ENCODE results near the gene PLEKHA4.
A peak's percentile ranks its signal among the peaks of the same experiment; 100 is the strongest.

The PLEKHA4 gene

DNA sequence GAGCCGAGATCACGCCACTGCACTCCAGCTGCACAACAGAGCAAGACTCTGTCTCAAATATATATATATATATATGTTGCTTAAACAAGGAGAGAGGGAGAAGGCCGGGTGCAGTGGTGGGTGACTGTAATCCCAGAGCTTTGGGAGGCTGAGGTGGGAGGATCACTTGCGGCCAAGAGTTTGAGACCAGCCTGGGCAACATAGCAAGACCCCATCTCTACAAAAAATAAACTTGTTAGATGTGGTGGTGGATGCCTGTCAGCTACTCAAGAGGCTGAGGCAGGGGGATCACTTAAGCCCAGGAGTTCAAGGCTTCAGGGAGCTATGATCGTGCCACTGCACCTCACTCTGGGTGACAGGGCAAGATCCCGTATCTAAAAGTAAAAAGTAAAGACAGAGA, 26.8 kb downstream of the PLEKHA4 start:
- in situ Hi-C loops (cut with HindIII; ENCODE audit: low pct_ligation_motif_present, low pct_unique_long_range_greater_than_20kb, low sequenced_read_pairs) = no loop called here
- DNase-seq = no peak

DNA sequence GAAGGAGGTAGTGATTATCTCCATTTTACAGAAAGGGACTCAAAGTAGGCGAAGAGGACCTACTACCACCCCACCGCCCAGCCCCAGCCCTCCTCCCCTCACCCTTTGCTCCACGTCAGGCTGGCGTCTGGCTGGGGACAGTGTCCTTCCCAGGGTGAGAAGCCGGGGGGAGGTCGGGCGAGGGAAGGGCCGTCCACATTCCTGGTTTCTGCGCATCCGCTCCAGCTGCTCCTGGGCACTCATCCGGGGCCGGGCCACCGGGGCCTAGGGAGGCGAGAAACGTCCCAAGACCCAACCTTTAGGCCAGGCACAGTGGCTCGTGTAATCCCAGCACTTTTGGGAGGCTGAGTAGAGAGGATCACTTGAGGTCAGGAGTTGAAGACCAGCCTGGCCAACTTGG, 27.4 kb downstream of the PLEKHA4 start:
- in situ Hi-C loops (cut with HindIII; ENCODE audit: low pct_ligation_motif_present, low pct_unique_long_range_greater_than_20kb, low sequenced_read_pairs) = no loop called here
- DNase-seq = no peak

DNA sequence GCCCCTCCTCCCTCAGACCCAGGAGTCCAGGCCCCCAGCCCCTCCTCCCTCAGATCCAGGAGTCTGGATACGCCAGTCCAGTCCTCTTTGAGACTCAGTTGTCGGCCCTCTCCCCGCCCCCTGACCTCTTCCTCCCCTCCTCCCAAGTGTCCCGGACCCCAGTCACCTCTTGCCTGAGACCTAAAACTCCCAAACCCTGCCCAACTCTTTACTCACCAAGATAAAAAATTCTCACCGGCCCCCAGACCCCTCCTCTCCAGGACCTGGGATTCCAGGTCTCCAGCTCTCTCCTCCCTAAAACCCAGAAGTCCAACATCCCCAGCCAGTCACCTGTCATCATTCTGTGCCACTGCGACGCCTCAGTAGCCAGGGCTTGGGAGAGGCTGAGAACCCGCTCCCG, 30.7 kb downstream of the PLEKHA4 start:
- no peak for DNase-seq
- in situ Hi-C loops (cut with HindIII; ENCODE audit: low pct_ligation_motif_present, low pct_unique_long_range_greater_than_20kb, low sequenced_read_pairs) = no loop called here

DNA sequence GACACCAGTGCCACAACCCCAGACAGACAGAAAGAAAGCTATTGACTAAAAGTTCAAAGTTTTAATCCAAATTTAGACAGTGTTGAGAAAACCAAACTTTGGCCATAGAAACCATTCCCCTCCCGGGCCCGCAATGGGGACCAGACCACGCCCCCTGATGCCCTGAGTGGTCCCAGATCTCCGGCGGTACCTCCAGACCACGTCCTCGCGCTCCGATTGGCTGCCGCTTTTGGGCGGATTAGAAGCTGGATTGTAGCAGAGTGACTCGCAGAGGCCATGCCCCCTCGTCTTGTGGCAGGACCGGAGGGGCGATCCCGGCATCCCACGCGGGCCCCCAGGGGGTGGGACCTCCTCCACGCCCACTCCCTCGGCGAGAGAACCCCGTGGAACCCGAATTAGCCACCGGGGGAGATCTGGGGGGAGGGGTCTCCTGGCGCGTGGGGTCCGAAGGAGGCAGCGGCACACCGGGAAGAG, 31.3 kb downstream of the PLEKHA4 start:
- in situ Hi-C loops (cut with HindIII; ENCODE audit: low pct_ligation_motif_present, low pct_unique_long_range_greater_than_20kb, low sequenced_read_pairs) = no loop called here
- peak; percentile 85 for DNase-seq

DNA sequence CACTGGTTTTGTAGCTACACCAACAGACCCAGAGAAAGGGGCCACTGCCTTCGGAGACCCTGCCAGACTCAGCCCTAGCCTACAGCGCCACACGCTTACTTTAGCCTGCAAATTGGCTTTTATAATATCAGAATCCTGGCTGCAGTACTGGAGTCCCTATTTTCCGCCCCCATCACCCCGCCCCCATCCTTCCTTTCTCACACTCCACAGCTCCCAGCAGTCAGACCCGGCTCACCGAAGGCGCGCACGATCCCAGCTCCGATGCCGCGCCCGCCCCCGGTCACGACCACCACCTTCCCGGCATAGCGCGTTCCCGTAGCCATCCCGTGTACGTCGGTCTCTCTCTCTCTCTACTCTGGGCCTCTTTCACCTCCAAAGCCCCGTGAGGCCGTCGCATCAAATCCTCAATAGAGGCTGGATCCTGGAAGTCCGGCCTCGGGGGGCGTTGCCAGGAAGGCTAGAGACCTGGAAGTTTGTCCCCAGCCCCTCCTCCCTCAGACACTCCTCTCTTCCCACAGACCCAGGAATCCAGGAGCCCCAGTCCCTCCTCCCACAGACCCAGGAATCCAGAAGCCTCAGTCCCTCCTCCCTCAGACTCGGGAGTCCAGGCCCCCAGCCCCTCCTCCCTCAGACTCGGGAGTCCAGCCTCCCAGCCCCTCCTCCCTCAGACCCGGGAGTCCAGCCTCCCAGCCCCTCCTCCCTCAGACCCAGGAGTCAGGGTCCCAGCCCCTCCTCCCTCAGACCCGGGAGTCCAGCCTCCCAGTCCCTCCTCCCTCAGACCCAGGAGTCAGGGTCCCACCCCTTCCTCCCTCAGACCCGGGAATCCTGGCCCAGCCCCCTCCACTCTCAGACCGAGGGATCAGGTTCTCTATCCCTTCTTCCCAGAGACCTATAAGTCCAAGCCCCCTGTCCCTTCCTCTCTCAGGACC, 32.1 kb downstream of the PLEKHA4 start, which contains the start of gene HSD17B14:
Gene HSD17B14 (minus strand): TSS at position 403 of the 929 bp plus-strand sequence. CDS start 80 bp downstream, at position 323.
- in situ Hi-C loops (cut with HindIII; ENCODE audit: low pct_ligation_motif_present, low pct_unique_long_range_greater_than_20kb, low sequenced_read_pairs) = no loop called here
- DNase-seq = peak; percentile 44

DNA sequence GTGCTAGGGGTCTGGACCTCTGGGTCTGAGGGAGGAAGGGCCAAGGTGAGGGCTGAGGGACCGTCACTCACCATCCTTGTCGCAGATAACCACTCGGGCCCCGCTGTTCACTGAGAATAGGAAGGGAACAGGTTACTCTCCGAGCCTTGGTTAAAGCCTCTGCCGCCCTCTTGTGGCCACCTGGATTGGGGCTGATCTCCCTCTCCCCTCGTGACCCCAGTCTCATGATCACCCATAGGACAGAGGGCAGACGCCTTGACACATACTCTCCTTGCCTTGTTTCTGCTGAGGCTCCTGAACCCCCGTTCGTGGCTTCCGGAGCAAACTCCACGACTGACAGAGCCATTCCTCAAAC, 32.7 kb downstream of the PLEKHA4 start:
- DNase-seq = peak; percentile 81
- in situ Hi-C loops (cut with HindIII; ENCODE audit: low pct_ligation_motif_present, low pct_unique_long_range_greater_than_20kb, low sequenced_read_pairs) = no loop called here

DNA sequence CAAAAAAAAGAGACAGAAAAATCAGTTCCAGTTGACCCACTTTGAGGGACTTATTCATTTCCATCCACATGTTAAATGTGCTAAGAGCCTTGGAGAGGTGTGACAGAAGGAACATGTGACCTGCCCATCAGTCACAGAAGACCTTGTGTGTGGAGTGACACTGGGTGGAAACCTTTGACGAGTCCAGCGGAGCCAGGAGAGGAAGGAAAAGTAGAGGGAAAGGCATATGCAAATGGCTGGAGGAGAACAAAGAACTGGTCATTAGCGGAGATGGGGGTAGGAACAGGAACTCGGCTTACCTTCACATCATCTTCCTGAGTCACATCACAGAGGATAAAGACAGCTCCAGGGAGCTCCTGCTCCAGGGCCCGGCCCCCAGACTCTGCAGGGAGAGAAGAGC, 34.4 kb downstream of the PLEKHA4 start:
- in situ Hi-C loops (cut with HindIII; ENCODE audit: low pct_ligation_motif_present, low pct_unique_long_range_greater_than_20kb, low sequenced_read_pairs) = no loop called here

DNA sequence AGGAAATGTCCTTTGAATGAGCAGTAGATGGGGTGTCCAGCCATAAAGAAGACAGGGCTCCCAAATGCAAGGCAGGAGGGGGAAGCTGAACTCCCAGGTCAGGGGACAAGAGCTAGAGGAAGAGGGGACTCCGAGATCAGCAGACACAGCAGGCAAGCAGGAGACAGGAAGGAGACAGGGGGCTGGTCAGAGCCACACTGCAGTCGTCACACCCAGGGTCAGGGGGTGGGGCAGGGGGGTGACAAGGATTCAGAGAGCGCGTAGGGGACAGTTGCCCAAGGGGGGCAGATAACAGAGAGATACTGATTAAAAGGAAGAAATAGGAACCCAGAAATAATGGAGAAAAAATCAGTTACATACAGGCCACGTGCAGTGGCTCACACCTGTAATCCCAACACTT, 35.4 kb downstream of the PLEKHA4 start:
- DNase-seq = no peak
- in situ Hi-C loops (cut with HindIII; ENCODE audit: low pct_ligation_motif_present, low pct_unique_long_range_greater_than_20kb, low sequenced_read_pairs) = no loop called here

More for the DNA sequence above, 34.4 kb downstream of the PLEKHA4 start:
- no peak for DNase-seq

DNA sequence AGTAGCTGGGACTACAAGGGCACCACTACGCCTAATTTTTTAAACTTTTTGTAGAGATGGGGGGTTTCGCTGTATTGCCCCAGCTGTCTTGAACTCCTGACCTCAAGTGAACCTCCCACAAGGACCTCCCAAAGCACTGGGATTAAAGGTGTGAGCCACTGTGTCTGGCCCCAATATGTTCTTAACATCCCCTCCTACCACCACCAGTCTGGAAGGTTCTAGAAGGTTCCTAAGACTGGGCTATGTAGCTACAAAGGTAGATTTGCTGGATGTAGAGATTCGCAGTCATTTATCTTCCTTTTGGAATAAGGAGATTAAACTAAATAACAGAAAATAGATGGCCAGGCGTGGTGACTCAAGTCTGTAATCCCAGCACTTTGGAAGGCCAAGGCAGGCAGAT, 37.5 kb downstream of the PLEKHA4 start:
- DNase-seq = no peak
- in situ Hi-C loops (cut with HindIII; ENCODE audit: low pct_ligation_motif_present, low pct_unique_long_range_greater_than_20kb, low sequenced_read_pairs) = no loop called here

DNA sequence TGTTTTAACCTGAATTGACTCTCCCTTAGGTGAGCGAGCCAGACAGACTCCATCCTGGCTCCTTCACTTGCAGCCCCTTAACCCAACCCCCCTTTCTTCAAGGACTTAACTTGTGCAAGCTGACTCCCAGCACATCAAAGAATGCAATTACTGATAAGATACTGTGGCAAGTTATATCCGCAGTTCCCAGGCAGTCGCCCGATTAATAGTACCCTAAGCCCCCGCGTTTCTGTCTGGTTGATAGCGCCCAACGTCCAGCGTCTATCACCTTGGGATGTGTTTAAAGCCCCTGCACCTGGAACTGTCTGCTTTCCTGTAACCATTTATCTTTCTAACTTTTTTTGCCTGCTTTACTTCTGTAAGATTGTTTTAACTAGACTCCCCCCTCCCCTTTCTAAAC, 38.3 kb downstream of the PLEKHA4 start:
- no peak for DNase-seq
- in situ Hi-C loops (cut with HindIII; ENCODE audit: low pct_ligation_motif_present, low pct_unique_long_range_greater_than_20kb, low sequenced_read_pairs) = no loop called here

DNA sequence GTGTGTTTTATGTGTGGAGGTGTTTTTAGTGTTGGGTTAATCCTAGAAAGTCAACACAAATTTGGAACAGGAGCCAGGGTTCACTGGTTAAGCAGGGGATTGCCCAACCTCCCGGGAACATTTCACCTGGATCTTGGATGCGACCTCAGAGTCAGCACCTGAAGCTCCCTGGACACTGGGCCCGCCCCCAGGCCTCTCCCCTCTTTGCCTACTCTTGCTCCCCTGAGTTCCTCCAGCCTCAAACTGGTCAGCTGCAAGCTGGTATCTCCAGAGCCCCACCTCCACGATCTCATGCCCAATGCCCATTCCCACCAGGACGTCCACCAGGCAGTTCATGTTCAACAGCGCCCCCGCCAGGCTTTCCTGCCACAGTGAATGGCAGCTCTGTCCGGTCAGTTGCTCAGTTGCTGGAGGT, 41.8 kb downstream of the PLEKHA4 start:
- DNase-seq = no peak
- in situ Hi-C loops (cut with HindIII; ENCODE audit: low pct_ligation_motif_present, low pct_unique_long_range_greater_than_20kb, low sequenced_read_pairs) = no loop called here

DNA sequence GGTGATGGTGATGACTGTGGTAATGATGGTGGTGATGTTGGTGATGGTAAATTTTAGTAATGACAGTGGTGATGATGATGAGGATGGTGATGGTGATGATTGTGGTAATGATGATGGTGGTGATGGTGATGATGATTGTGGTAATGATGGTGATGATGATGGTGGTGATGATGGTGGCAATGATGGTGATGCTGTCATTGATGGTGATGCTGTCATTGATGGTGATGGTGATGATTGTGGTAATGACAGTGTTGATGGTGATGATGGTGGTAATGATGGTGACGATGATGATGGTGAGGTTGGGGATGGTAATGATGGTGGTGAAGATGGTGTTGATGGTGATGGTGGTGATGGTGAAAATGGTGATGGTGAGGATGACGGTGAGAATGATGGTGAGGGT, 45.9 kb downstream of the PLEKHA4 start:
- in situ Hi-C loops (cut with HindIII; ENCODE audit: low pct_ligation_motif_present, low pct_unique_long_range_greater_than_20kb, low sequenced_read_pairs) = no loop called here
- no peak for DNase-seq

DNA sequence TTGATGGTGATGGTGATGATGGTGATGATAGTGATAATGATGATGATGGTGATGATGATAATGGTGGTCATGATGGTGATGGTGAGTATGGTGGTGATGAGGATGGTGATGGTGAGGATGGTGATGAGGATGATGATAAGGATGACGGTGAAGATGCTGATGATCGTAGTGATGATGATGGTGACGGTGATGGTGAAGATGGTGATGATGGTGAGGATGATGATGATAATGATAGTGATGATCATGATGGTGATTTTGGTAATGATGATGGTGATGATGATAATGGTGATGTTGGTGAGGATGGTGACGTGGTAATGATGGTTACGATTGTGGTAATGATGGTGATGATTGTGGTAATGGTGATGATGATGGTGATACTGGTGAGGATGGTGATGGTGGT, 46.8 kb downstream of the PLEKHA4 start:
- no peak for DNase-seq
- in situ Hi-C loops (cut with HindIII; ENCODE audit: low pct_ligation_motif_present, low pct_unique_long_range_greater_than_20kb, low sequenced_read_pairs) = no loop called here

DNA sequence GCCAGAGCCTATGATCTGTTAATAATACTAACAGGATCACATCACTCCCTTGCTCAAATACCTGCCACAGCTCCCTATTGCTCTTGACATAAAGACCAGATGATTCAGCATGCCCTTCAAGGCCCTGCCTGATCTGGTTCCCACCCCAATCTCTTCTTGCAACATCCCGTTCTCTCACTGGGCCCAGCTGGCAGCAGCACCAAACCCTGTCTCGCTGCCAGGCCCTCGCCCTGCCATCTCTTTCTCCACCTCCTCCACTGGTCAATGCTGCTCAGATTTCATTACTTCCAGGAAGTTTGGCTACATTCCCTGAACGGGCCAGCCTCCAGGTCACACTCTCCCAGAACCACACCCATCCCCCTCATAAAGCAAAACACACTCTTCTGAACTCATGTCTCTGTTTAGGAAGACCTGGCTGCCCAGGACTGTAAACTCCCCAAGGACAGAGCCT, 49.0 kb downstream of the PLEKHA4 start:
- no peak for DNase-seq
- in situ Hi-C loops (cut with HindIII; ENCODE audit: low pct_ligation_motif_present, low pct_unique_long_range_greater_than_20kb, low sequenced_read_pairs) = no loop called here

DNA sequence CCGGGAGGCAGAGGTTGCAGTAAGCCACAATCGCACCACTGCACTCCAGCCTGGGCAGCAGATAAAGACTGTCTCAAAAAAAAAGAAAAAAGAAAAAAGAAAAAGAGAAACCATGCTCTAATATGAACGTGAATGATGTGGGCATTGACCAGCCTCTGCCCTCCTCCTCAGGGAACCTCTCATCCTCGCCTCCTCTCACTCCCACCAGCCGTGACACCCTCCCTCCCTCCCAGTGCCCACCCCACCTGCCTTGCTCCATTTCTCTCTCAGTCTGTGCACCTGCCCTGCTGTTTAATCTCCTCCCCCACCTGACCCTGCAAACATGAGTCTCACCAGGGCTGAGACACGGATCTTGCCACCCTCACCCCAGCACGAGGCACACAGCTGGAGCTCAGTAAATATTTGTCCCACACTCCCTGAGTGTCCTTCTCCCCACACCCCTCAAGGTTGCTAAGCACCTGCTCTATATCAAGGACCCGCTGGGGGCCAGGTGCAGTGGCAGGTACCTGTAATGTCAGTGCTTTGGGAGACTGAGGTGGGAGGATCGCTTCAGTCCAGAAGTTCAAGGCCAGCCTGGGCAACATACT, 50.1 kb downstream of the PLEKHA4 start:
- DNase-seq = no peak
- in situ Hi-C loops (cut with HindIII; ENCODE audit: low pct_ligation_motif_present, low pct_unique_long_range_greater_than_20kb, low sequenced_read_pairs) = no loop called here

DNA sequence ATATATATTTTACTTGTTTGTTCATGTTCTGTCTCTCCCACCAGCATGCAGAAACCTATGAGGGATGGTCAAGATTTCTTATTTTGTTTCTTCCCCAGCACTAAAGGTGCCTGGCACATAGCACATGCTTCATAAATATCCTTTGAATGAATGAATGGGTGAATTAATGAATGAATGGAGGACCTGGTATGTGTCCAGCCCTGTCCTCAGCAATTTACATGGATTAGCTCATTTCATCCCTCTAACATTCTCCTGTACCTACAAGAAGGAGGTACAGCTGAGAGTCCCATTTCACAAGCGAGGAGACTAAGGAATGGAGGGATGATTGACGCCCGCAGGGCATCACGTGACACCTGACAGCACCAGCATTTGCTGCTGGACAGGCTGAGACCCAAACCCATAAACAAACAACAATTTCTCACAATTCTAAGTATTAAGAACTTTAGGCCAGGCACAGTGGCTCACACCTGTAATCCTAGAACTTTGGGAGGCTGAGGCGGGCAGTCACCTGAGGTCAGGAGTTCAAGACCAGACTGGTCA, 50.8 kb downstream of the PLEKHA4 start:
- DNase-seq = no peak
- in situ Hi-C loops (cut with HindIII; ENCODE audit: low pct_ligation_motif_present, low pct_unique_long_range_greater_than_20kb, low sequenced_read_pairs) = no loop called here

DNA sequence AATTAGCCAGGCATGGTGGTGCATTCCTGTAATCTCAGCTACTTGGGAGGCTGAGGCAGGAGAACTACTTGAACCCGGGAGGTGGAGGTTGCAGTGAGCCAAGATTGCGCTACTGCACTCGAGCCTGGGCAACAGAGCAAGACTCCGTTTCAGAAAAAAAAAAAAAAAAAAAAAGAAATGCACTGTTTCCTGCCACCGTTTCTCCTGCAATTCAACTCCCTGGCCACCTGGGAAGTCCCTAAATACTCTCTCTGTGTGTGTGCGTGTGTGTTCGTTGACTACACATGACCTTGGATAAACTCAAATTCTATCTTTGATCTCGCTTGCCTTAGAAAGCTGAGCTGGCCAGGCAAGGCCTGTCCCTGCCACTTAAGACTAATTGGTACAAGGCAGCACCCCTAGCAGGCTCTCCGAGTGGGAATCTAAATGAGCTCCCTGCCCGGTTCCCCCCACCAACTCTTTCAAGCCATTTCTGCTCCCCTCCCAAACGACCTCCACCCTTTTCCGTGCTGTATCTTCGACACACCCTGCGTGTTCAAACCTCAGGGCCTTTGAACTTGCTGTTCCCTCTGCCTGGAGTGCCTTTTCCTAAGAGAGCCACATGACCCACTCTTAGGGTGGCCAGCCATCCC, 52.4 kb downstream of the PLEKHA4 start:
- in situ Hi-C loops (cut with HindIII; ENCODE audit: low pct_ligation_motif_present, low pct_unique_long_range_greater_than_20kb, low sequenced_read_pairs) = no loop called here
- no peak for DNase-seq

DNA sequence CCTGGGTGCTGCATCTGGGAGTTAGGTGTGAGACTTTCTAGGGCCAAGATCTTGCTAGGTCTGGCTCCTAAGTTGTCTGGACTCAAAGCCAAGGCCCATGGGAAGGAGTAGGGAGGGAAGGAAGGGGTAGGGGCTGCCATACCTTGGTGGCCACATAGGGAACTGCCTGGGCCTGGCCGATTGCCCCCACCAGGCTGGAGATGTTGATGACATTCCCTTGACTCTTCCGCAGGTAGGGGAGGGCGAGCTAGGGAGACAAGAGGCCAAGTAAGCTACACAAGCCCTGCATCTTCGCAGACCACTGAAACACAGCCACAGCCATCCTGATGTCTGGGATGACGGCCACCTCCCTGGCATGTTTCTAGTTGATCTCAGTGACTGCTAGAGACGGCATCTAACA, 53.5 kb downstream of the PLEKHA4 start:
- DNase-seq = no peak
- in situ Hi-C loops (cut with HindIII; ENCODE audit: low pct_ligation_motif_present, low pct_unique_long_range_greater_than_20kb, low sequenced_read_pairs) = no loop called here

All from ACHN (cell line).